Keratinocyte (primary cell): ENCODE data around the gene MYO1D. TPM values are rescaled to one million over a fixed set of nuclear protein-coding genes. Genes with fewer than 3 reads are reported as not detected.

Experiments used
- DNase-seq: peaks from one replicate; pipeline ENCODE4 v3.0.0-alpha.2; 2011; ENCODE audit warnings: low read depth, missing footprints, low spot score
- FAIRE-seq: peaks from 2 replicates; lab custom pipeline; 2011; peaks lifted over from hg19 to GRCh38; lab: Jason Lieb, UNC
- H2AFZ ChIP-seq: 2 replicates; pipeline ENCODE4 v1.6.0; 2012; ENCODE audit warnings: low read length, control low read depth, inconsistent platforms; ENCODE audit not compliant: control insufficient read depth
- H3K27ac ChIP-seq: 2 replicates; pipeline ENCODE4 v1.5.1; 2011; ENCODE audit warnings: low read length; ENCODE audit not compliant: control insufficient read depth, insufficient read depth
- H3K27me3 ChIP-seq: 3 replicates; pipeline ENCODE4 v1.6.0; 2011; ENCODE audit warnings: low read length; ENCODE audit not compliant: control insufficient read depth, insufficient read depth; ENCODE audit errors: extremely low read depth
- H3K36me3 ChIP-seq, 2 experiments: 2 replicates in 1 of 2; 3 replicates in 1 of 2; pipeline ENCODE4 v1.5.1; 2011; ENCODE audit warnings: low read length in 2 of 2, mild to moderate bottlenecking in 1 of 2; ENCODE audit not compliant: control insufficient read depth in 2 of 2, insufficient read depth in 2 of 2; ENCODE audit errors: extremely low read depth in 1 of 2
- H3K4me1 ChIP-seq: 3 replicates; pipeline ENCODE4 v1.5.1; 2011; ENCODE audit warnings: low read length; ENCODE audit not compliant: control insufficient read depth, insufficient read depth; ENCODE audit errors: extremely low read depth
- H3K4me2 ChIP-seq: 3 replicates; pipeline ENCODE4 v1.6.0; 2011; ENCODE audit warnings: low read depth, low read length; ENCODE audit not compliant: control insufficient read depth, insufficient read depth; ENCODE audit errors: extremely low read depth
- H3K4me3 ChIP-seq, 3 experiments: fragments of 200-600 bp in 1 of 3; sonication (generic) in 1 of 3; 2 replicates in 2 of 3; 3 replicates in 1 of 3; pipeline ENCODE4 v1.5.1; 2011 to 2016; ENCODE audit warnings: low read length in 3 of 3, mild to moderate bottlenecking in 3 of 3, control low read depth in 2 of 3, inconsistent platforms in 1 of 3, low read depth in 1 of 3, mixed read lengths in 1 of 3, mixed run types in 1 of 3, moderate library complexity in 1 of 3; ENCODE audit not compliant: control insufficient read depth in 2 of 3, insufficient read depth in 2 of 3; ENCODE audit errors: extremely low read depth in 1 of 3
- H3K79me2 ChIP-seq: 2 replicates; pipeline ENCODE4 v1.6.0; 2012; ENCODE audit warnings: low read length; ENCODE audit not compliant: control insufficient read depth, insufficient read depth
- H3K9ac ChIP-seq: 3 replicates; pipeline ENCODE4 v1.6.0; 2011; ENCODE audit warnings: low read length; ENCODE audit not compliant: control insufficient read depth, insufficient read depth; ENCODE audit errors: extremely low read depth
- H3K9me1 ChIP-seq: 3 replicates; pipeline ENCODE4 v1.6.0; 2011; ENCODE audit warnings: low read length; ENCODE audit not compliant: control insufficient read depth, insufficient read depth; ENCODE audit errors: extremely low read depth
- H3K9me3 ChIP-seq: 2 replicates; pipeline ENCODE4 v1.5.1; 2012; ENCODE audit warnings: low read depth, low read length; ENCODE audit not compliant: control insufficient read depth
- H4K20me1 ChIP-seq: 3 replicates; pipeline ENCODE4 v1.6.0; 2011; ENCODE audit warnings: low read length; ENCODE audit not compliant: control insufficient read depth, insufficient read depth; ENCODE audit errors: extremely low read depth
- EZH2 ChIP-seq: IDR thresholded peaks from one replicate; pipeline ENCODE4 v1.6.1; 2012; ENCODE audit warnings: inconsistent platforms, mild to moderate bottlenecking, low read length, moderate library complexity
- dilution Hi-C: fragments of 300-500 bp; cut with MboI; formaldehyde crosslinking; loops from one replicate; pipeline ENCODE4 v1.7.0; 2020; ENCODE audit warnings: low sequenced_read_pairs; ENCODE audit not compliant: extremely low pct_ligation_motif_present
- polyA plus RNA-seq, 5 experiments: library from polyadenylated mRNA; depleted of rRNA in 3 of 5; stranded (reverse) in 3 of 5; stranded (forward) in 1 of 5; unstranded in 1 of 5; fragments of >200 nt; gene quantifications; 1 replicate in 1 of 5; 2 replicates in 3 of 5; 3 replicates in 1 of 5; pipeline versions ENCODE4 v1.2.1 to v1.2.3, GENCODE V29; 2011 to 2012; ENCODE audit warnings: missing spikeins in 2 of 5, low read depth in 1 of 5, low replicate concordance in 1 of 5
- TF ChIP-seq, protein P1 (sequence below), 3 experiments: IDR thresholded peaks in 1 of 3; conservative IDR thresholded peaks in 1 of 3; optimal IDR thresholded peaks in 1 of 3; 2 replicates in 2 of 3; 3 replicates in 1 of 3; pipeline versions ENCODE3 to v1.5.1; 2011; ENCODE audit warnings: low read length in 3 of 3, mild to moderate bottlenecking in 3 of 3, moderate library complexity in 2 of 3, control low read depth in 1 of 3, inconsistent platforms in 1 of 3; ENCODE audit not compliant: insufficient read depth in 2 of 3; ENCODE audit errors: extremely low read depth in 1 of 3

MYO1D gene
- polyA plus RNA-seq, 1 donor (not counting 4 experiments of a cell fraction or from before 2014, with no cell fraction given): 33.7 TPM

GRCh38 chr17:32558326-32558955 is 318.5 kb downstream of the MYO1D start:
- Histone ChIP-seq H3K27me3 (no peaks in the 10 kb centered on the region), H3K79me2 (no peaks in the 10 kb centered on the region), H3K4me3 (no peak overlapping the region), H3K36me3 (no peaks in the 10 kb centered on the region), H2AFZ (peak overlapping the region; percentile 21), H3K9me3 (no peaks in the 10 kb centered on the region), H3K9ac (peak overlapping the region; percentile 22), H3K27ac (no peak overlapping the region), H3K9me1 (no peaks in the 10 kb centered on the region), H4K20me1 (no peaks in the 10 kb centered on the region), H3K4me2 (peak overlapping the region; percentile 31), H3K4me1 (peaks cover 15% of the 10 kb centered on the region)
- DNase-seq (no peak), FAIRE-seq (peak; percentile 5)
- TF ChIP-seq EZH2: no peak
- TF ChIP-seq, protein P1, sequence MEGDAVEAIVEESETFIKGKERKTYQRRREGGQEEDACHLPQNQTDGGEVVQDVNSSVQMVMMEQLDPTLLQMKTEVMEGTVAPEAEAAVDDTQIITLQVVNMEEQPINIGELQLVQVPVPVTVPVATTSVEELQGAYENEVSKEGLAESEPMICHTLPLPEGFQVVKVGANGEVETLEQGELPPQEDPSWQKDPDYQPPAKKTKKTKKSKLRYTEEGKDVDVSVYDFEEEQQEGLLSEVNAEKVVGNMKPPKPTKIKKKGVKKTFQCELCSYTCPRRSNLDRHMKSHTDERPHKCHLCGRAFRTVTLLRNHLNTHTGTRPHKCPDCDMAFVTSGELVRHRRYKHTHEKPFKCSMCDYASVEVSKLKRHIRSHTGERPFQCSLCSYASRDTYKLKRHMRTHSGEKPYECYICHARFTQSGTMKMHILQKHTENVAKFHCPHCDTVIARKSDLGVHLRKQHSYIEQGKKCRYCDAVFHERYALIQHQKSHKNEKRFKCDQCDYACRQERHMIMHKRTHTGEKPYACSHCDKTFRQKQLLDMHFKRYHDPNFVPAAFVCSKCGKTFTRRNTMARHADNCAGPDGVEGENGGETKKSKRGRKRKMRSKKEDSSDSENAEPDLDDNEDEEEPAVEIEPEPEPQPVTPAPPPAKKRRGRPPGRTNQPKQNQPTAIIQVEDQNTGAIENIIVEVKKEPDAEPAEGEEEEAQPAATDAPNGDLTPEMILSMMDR (optimal IDR thresholded peaks at IDR 0.05 in 1 of 3, IDR thresholded peaks at IDR 0.05 in 1 of 3, conservative IDR thresholded peaks at IDR 0.05 in 1 of 3; ENCODE audit: extremely low read depth in 1 of 3, insufficient read depth in 2 of 3, low read length in 3 of 3): no peak
- dilution Hi-C loops: no loop called here

DNA sequence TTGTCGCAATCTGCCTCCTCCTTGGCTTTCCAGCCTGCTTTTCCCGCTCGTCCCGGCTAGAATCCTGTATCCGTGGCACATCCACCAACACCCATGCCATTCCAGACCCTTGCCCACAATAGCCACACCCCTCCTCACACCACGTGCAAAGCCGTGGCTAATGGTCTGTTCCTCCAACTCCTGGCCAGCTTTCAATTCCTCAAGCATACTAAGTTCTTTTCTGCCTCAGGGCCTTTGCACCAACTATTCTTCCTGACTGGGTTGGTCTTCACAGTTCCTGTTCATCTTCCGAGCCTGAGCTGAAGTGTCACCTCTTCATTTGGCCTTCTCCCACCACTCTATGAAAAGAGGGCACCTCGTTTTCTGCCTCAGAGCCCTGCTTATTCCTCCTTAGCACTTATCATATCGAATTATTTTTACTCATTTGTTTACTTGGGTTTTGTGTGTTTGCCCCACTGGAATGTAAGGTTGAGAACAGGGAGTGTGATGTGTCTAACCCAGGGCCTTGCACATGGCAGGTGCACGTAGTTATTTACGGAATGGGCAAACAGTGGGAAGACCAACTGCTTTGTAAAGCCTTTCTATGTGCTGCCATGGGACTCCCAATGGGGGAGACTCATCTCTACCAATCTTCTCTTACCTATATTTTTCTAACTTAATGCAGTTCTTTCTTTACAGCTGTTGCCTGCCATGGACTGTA is 321.2 kb downstream of the MYO1D start:
- TF ChIP-seq EZH2: no peak
- TF ChIP-seq, protein P1 (optimal IDR thresholded peaks at IDR 0.05 in 1 of 3, IDR thresholded peaks at IDR 0.05 in 1 of 3, conservative IDR thresholded peaks at IDR 0.05 in 1 of 3; ENCODE audit: extremely low read depth in 1 of 3, insufficient read depth in 2 of 3, low read length in 3 of 3): no peak
- dilution Hi-C loops: no loop called here

More for the DNA sequence above, 321.2 kb downstream of the MYO1D start:
- Histone ChIP-seq H3K9ac (no peak overlapping the region), H3K4me2 (no peak overlapping the region), H4K20me1 (no peaks in the 10 kb centered on the region), H3K4me3 (no peak overlapping the region), H3K79me2 (no peaks in the 10 kb centered on the region), H3K9me3 (no peaks in the 10 kb centered on the region), H3K27me3 (no peaks in the 10 kb centered on the region), H2AFZ (no peak overlapping the region), H3K4me1 (peaks cover 32% of the 10 kb centered on the region), H3K9me1 (no peaks in the 10 kb centered on the region), H3K27ac (no peak overlapping the region), H3K36me3 (no peaks in the 10 kb centered on the region)
- no peak for DNase-seq
- FAIRE-seq: no peak
